ENCODE measurements around the gene CTSW.
"Not testable (repeated sequence)": the region's sequence is repeated elsewhere in the genome, so short reads cannot be mapped to it uniquely, and the experiment has no call there.

The CTSW gene

DNA sequence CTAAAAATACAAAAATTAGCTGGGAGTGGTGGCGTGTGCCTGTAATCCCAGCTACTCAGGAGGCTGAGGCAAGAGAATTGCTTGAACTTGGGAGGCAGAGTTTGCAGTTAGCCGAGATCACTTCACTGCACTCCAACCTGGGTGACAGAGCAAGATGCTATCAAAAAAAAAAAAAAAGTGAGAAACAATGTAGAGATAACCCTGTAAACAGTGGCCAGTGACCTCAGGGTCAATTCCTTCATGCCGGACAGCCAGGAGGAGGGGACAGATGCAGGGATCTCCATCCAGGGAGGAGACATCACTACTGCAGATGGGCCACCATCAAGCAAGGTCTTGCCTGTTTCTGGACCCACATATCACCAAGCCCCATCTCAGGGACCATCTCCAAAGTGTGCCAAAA lies 31.9 kb upstream of the CTSW start:
- no peak overlapping the region for H3K4me3 ChIP-seq (ENCODE audit: control insufficient read depth, low read depth, low read length)
- DNase-seq (ENCODE audit: low read depth): no peak
- TF ChIP-seq CTCF (conservative IDR thresholded peaks at IDR 0.05; ENCODE audit: control insufficient read depth, insufficient read depth, low read depth, low read length): no peak

DNA sequence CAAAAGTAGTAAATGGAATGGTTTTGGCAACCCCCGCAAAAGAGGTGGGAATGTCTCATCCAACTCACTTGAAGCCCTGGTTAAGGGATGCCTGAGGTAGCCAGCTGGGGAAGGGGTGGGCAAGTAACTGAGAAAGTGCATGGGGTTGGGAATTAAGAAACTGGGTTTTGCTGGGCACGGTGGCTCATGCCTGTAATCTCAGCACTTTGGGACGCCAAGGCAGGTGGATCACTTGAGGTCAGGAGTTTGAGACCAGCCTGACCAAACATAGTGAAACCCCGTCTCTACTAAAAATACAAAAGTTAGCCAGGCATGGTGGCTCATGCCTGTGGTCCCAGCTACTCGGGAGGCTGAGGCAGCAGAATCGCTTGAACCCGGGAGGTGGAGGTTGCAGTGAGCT lies 30.9 kb upstream of the CTSW start:
- DNase-seq (ENCODE audit: low read depth); H3K4me3 ChIP-seq (ENCODE audit: control insufficient read depth, low read depth, low read length): not testable (repeated sequence)

DNA sequence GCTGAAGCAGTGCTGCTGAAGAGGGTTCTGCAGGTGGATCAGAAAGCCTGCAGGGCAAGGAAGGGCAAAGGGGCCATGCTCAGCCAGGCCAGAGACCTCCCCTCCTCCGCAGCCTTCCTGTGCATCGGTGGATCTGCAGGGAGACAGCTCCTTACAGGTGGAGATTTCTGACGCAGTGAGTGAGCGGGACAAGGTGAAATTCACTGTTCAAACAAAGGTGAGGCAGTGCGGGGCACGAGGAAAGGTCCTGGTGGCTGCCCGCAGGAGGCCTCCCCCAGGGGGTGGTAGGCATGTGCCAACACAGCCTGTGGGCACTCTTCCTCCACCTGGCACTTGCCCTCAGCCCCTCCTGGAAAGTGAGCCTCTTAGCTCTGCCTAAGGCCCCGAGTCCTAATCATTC lies 30.3 kb upstream of the CTSW start:
- no peak for TF ChIP-seq CTCF (conservative IDR thresholded peaks at IDR 0.05; ENCODE audit: control insufficient read depth, insufficient read depth, low read depth, low read length)
- DNase-seq (ENCODE audit: low read depth): no peak
- no peak overlapping the region for H3K4me3 ChIP-seq (ENCODE audit: control insufficient read depth, low read depth, low read length)

DNA sequence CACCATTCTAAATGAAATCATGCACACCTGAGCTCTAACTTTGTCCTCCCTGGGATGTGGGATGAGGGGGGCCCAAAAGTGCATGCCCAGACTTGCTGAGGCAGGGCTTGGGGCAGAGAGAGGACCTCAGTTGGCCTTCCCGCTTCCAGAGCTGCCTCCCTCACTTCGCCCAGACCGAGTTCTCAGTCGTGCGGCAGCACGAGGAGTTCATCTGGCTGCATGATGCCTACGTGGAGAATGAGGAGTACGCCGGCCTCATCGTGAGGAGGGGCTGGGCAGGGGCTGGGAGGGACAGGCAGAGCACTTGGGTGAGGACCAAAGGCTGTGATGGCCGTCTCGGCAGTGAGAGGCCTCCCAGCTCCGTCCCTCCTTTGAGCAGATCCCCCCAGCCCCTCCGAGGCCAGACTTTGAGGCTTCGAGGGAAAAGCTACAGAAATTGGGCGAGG lies 29.8 kb upstream of the CTSW start:
- TF ChIP-seq CTCF (conservative IDR thresholded peaks at IDR 0.05; ENCODE audit: control insufficient read depth, insufficient read depth, low read depth, low read length): no peak
- no peak for DNase-seq (ENCODE audit: low read depth)
- H3K4me3 ChIP-seq (ENCODE audit: control insufficient read depth, low read depth, low read length): no peak overlapping the region

DNA sequence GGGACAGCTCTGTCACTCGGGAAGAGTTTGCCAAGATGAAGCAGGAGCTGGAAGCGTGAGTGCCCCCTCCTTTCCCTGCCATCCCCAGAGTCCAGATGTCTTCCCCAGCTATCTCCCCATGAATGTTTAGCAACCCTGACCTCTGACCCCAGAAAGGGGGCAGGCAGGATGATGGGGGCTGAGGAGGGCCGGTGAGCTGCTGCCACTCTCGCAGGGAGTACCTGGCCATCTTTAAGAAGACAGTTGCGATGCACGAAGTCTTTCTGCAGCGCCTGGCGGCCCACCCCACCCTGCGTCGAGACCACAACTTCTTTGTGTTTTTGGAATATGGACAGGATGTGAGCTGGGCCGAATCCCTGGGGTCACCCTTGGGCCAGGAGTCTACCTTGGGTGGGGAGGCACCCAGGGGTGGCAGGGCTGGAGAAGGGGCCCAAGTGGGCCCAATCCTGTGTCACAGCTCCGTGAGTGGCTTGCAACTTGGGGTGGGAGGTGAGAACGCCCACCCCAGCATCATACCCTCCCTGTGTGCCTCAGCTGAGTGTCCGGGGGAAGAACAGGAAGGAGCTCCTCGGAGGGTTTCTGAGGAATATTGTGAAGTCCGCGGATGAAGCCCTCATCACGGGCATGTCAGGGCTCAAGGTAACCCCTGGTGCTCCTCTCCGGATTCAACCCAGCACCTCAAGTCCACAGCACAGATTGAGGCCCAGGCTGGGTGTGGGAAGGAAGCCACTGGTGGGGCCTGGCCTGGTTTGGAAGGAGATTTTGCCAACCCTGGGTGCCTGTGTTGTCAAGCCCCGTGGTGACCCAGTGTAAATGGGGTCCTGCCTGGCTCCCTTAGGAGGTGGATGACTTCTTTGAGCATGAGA lies 29.2 kb upstream of the CTSW start:
- TF ChIP-seq CTCF (conservative IDR thresholded peaks at IDR 0.05; ENCODE audit: control insufficient read depth, insufficient read depth, low read depth, low read length): no peak
- no peak for DNase-seq (ENCODE audit: low read depth)
- no peak overlapping the region for H3K4me3 ChIP-seq (ENCODE audit: control insufficient read depth, low read depth, low read length)

GRCh38 chr11:65851083-65851579 lies 28.5 kb upstream of the CTSW start:
- no peak for DNase-seq (ENCODE audit: low read depth)
- H3K4me3 ChIP-seq (ENCODE audit: control insufficient read depth, low read depth, low read length): no peak overlapping the region
- peak; percentile 48 for TF ChIP-seq CTCF (conservative IDR thresholded peaks at IDR 0.05; ENCODE audit: control insufficient read depth, insufficient read depth, low read depth, low read length)

- no peak for TF ChIP-seq CTCF (conservative IDR thresholded peaks at IDR 0.05; ENCODE audit: control insufficient read depth, insufficient read depth, low read depth, low read length)
- DNase-seq (ENCODE audit: low read depth): no peak
- H3K4me3 ChIP-seq (ENCODE audit: control insufficient read depth, low read depth, low read length): no peak overlapping the region
Observed at GRCh38 chr11:65851811-65852507, 27.7 kb upstream of the CTSW start.
